ENCODE data around the gene SAMD11.

GRCh38 chr1:916173-917075 is 7.3 kb upstream of the SAMD11 start:
- no peak for TF ChIP-seq CTCF (IDR thresholded peaks at IDR 0.05; ENCODE audit: insufficient read depth, low read length)
- no peak for TF ChIP-seq POLR2AphosphoS5 (IDR thresholded peaks at IDR 0.05; ENCODE audit: low read depth)
